B cell (primary cell): ENCODE measurements around the gene OSBPL5. TPM values are rescaled to one million over a fixed set of nuclear protein-coding genes. Genes with fewer than 3 reads are reported as not detected.

Source experiments
- ATAC-seq: fragments of 200-7000 bp; cut with Tn5 transposase; one replicate; pipeline ENCODE4 v1.10.0; 2021; ENCODE audit warnings: low read depth, mild to moderate bottlenecking, moderate number of reproducible peaks, moderate library complexity
- CTCF ChIA-PET: fragments of 350-600 bp; sonication (Branson Sonifier 250); formaldehyde crosslinking; loops from one replicate; lab custom pipeline; 2021; ENCODE audit warnings: antibody characterized with exemption, inconsistent platforms; lab: Charles Lee
- POLR2A ChIA-PET: fragments of 350-600 bp; sonication (Branson Sonifier 250); formaldehyde crosslinking; loops from one replicate; lab custom pipeline; 2021; ENCODE audit warnings: antibody characterized with exemption; lab: Charles Lee
- DNase-seq: peaks from one replicate; pipeline ENCODE4 v3.0.0; 2013
- H2AFZ ChIP-seq: 2 replicates; pipeline ENCODE4 v1.6.1; 2012; ENCODE audit warnings: mild to moderate bottlenecking, low read depth, low read length; ENCODE audit not compliant: insufficient read depth, poor library complexity, severe bottlenecking
- H3K27ac ChIP-seq, 2 donors: 1 replicate in 1 of 2; 2 replicates in 1 of 2; pipeline ENCODE4 v1.5.1; 2012 to 2013; ENCODE audit warnings: low read length in 2 of 2, mild to moderate bottlenecking in 2 of 2, moderate library complexity in 1 of 2
- H3K27me3 ChIP-seq, 4 experiments: fragments of 200-600 bp in 1 of 4; sonication (generic) in 1 of 4; replicated peaks in 1 of 4; 1 replicate in 2 of 4; 2 replicates in 2 of 4; pipeline versions ENCODE4 v1.6.1 to v1.7.0; 2013 to 2016; ENCODE audit warnings: low read length in 3 of 4, mild to moderate bottlenecking in 2 of 4, mixed read lengths in 1 of 4, moderate library complexity in 1 of 4; ENCODE audit not compliant: insufficient read depth in 4 of 4, control insufficient read depth in 3 of 4; ENCODE audit errors: control extremely low read depth in 1 of 4
- H3K36me3 ChIP-seq, 2 experiments: replicated peaks in 1 of 2; 1 replicate in 1 of 2; 2 replicates in 1 of 2; pipeline versions ENCODE4 v1.6.1 to v1.7.1; 2013; ENCODE audit warnings: low read length in 1 of 2; ENCODE audit not compliant: insufficient read depth in 2 of 2, control insufficient read depth in 1 of 2; ENCODE audit errors: control extremely low read depth in 1 of 2, extremely low read depth in 1 of 2
- H3K4me1 ChIP-seq, 2 donors: fragments of 200-600 bp in 1 of 2; sonication (generic) in 1 of 2; 1 replicate in 1 of 2; 2 replicates in 1 of 2; pipeline versions ENCODE4 v1.5.1 to v1.6.1; 2013 to 2017; ENCODE audit warnings: low read length in 2 of 2; ENCODE audit not compliant: control insufficient read depth in 2 of 2, insufficient read depth in 2 of 2
- H3K4me2 ChIP-seq: replicated peaks from 2 replicates; pipeline ENCODE3; 2012; ENCODE audit warnings: mild to moderate bottlenecking, low read depth, low read length; ENCODE audit not compliant: poor library complexity, severe bottlenecking
- H3K4me3 ChIP-seq, 5 experiments: fragments of 200-600 bp in 1 of 5; sonication (generic) in 1 of 5; 1 replicate in 3 of 5; 2 replicates in 2 of 5; pipeline versions ENCODE4 v1.5.1 to v1.7.0; 2011 to 2016; ENCODE audit warnings: low read length in 4 of 5, mild to moderate bottlenecking in 4 of 5, low read depth in 2 of 5, control low read depth in 1 of 5, moderate library complexity in 1 of 5; ENCODE audit not compliant: insufficient read depth in 1 of 5; ENCODE audit errors: control extremely low read depth in 1 of 5, extremely low read depth in 1 of 5
- H3K79me2 ChIP-seq: fragments of 200-600 bp; sonication (generic); one replicate; pipeline ENCODE4 v1.6.0; 2016; ENCODE audit warnings: low read length; ENCODE audit not compliant: control insufficient read depth, insufficient read depth
- H3K9ac ChIP-seq: fragments of 200-600 bp; sonication (generic); 2 replicates; pipeline ENCODE4 v1.6.1; 2017; ENCODE audit warnings: mild to moderate bottlenecking, low read length, moderate library complexity
- H3K9me3 ChIP-seq, 3 donors: one replicate each; pipeline versions ENCODE4 v1.6.1 to v1.7.1; 2013; ENCODE audit warnings: low read length in 2 of 3; ENCODE audit not compliant: control insufficient read depth in 2 of 3, insufficient read depth in 1 of 3; ENCODE audit errors: control extremely low read depth in 1 of 3
- H4K20me1 ChIP-seq: 2 replicates; pipeline ENCODE4 v1.6.0; 2012; ENCODE audit warnings: mild to moderate bottlenecking, low read length; ENCODE audit not compliant: insufficient read depth, control insufficient read depth, poor library complexity, severe bottlenecking
- H3K27ac Mint-ChIP-seq: one replicate; pipeline ENCODE4 v1.8.0; 2021; ENCODE audit warnings: mixed read lengths
- H3K27me3 Mint-ChIP-seq: one replicate; pipeline ENCODE4 v1.8.0; 2021; ENCODE audit warnings: mixed read lengths
- H3K4me1 Mint-ChIP-seq: one replicate; pipeline ENCODE4 v1.8.0; 2021; ENCODE audit warnings: mixed read lengths
- H3K4me3 Mint-ChIP-seq: one replicate; pipeline ENCODE4 v1.8.0; 2021; ENCODE audit warnings: mixed read lengths
- H3K9me3 Mint-ChIP-seq: one replicate; pipeline ENCODE4 v1.8.0; 2022; ENCODE audit warnings: mixed read lengths; ENCODE audit not compliant: insufficient read depth
- CTCF ChIP-seq: fragments of 200-600 bp; IDR thresholded peaks from one replicate; pipeline ENCODE4 v1.8.0; 2022; ENCODE audit warnings: antibody characterized with exemption, mild to moderate bottlenecking
- EZH2 ChIP-seq: IDR thresholded peaks from 2 replicates; pipeline ENCODE4 v1.6.1; 2012; ENCODE audit warnings: borderline replicate concordance, low read depth, mild to moderate bottlenecking, moderate library complexity, low read length; ENCODE audit not compliant: insufficient read depth, poor library complexity, severe bottlenecking
- WGBS: methylation state at CpG from one replicate; pipeline ENCODE4 v1.1.5; 2013; ENCODE audit warnings: missing lambda C conversion rate; ENCODE audit not compliant: insufficient coverage; 5-methylcytosine and 5-hydroxymethylcytosine counted together
- intact Hi-C: fragments of 100-400 bp; cut with micrococcal nuclease; formaldehyde crosslinking; loops from one replicate; pipeline ENCODE4 v1.10.0; 2022
- polyA plus RNA-seq: library from polyadenylated mRNA; depleted of rRNA; stranded (reverse); fragments of >200 nt; gene quantifications from 2 replicates; pipeline ENCODE4 v1.2.3, GENCODE V29; 2012
- total RNA-seq, 2 donors: library from RNA; stranded (reverse); fragments of 120-200 nt in 1 of 2; gene quantifications; 1 replicate in 1 of 2; 2 replicates in 1 of 2; pipeline versions ENCODE4 v1.2.3 to v1.2.4, GENCODE V29; 2013 to 2022

Gene OSBPL5
- total and polyA plus RNA-seq, 2 donors (not counting 1 experiment from before 2014, with no cell fraction given), result 0.15 to 1.2 TPM

DNA sequence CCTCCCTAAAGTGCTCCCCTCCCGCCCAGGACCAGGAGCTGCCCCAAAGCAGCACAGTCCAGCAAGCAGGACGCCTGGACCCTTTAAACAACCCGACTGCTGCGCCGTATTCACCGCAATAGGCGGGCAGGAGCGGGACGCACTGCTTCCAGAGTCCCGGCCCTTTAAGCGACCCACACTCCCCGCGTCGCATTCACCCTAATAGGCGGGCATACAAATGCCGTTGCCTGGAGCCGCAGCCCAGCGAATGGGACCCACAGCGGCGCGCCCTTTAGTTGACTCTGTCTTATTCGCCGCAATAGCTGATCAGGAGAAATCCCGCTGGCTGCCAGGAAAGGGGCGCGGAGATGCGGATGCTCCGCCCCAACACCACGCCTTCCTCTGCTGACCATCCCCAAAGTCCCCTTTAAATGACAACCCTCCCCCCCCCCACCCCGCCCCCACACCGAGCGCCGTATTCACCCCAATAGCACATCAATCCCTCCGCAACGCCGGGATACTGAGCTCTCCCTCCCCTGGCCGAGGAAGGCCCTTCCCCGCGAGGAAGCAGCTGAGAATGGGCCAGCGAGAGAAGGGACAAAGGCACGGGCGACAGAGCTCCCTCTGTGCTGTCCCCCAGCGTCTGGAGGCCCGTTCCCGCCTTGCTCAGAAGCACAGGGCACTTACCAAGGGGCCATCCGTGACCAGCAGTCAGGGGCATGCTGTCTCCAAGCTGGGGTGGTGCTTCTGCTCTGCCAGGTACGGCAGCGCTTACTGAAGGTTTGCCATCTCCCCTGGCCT lies 4.7 kb downstream of the OSBPL5 start:
- H3K9me3 ChIP-seq, result peaks cover 0 to 7% (median 0%) of the 10 kb centered on the region in 3 donors
- H3K79me2 ChIP-seq, result no peaks in the 10 kb centered on the region
- Mint-ChIP-seq H3K27ac (no peak overlapping the region), H3K9me3 (no peaks in the 10 kb centered on the region), H3K4me3 (no peak overlapping the region), H3K27me3 (peaks cover 28% of the 10 kb centered on the region), H3K4me1 (peaks cover 6% of the 10 kb centered on the region)
- no peak overlapping the region for H3K27ac ChIP-seq
- H3K9ac ChIP-seq, result no peak overlapping the region
- no peak overlapping the region for H3K4me3 ChIP-seq
- H4K20me1 ChIP-seq, result no peaks in the 10 kb centered on the region
- ATAC-seq (no peak), DNase-seq (no peak)
- no peak overlapping the region for H2AFZ ChIP-seq
- CTCF ChIA-PET, result no interaction called here
- TF ChIP-seq EZH2 (no peak), CTCF (no peak)
- peaks cover 0 to 8% of the 10 kb centered on the region in 2 donors for H3K4me1 ChIP-seq
- POLR2A ChIA-PET, result interaction anchor here (0.6 kb wide), 1 partner anchor 218 kb away, joined by 3 read pairs; no protein-coding TSS in a partner anchor
- peak overlapping the region; percentile 5 for H3K4me2 ChIP-seq
- peaks cover 0 to 14% (median 6%) of the 10 kb centered on the region in 4 experiments for H3K27me3 ChIP-seq
- H3K36me3 ChIP-seq, result no peaks in the 10 kb centered on the region
- WGBS, result 17% methylated on average over 37 of the region's 48 CpGs
- intact Hi-C loops, result no loop called here
